ENCODE data around the gene MOAP1. TPM values are rescaled to one million over a fixed set of nuclear protein-coding genes. Genes with fewer than 3 reads are reported as not detected.
"Not testable (repeated sequence)": the region's sequence is repeated elsewhere in the genome, so short reads cannot be mapped to it uniquely, and the experiment has no call there.

The MOAP1 gene
- total RNA-seq, 1 donor from 2014 or later = 60.4 TPM

DNA sequence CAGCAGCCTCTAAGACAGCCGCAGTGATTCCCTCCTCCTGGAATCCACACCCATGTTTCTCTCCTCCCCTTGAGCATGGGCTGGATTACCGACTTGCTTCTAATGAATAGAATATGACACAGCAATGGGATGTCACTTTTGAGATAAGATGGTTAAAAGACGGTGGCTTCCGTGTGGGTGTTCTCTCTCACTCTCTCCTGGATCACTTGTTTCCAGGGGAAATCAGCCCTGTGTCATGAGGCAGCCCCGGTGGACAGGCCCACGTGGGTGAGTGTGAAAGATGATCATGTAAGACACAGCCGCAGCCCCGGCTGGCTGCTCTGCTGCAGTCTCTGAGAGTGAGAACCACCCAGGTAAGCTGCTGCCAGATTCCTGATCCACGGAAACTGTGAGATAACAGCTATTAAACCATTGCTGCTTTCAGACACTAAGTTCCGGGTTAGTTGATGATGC lies 10.7 kb downstream of the MOAP1 start:
- Mint-ChIP-seq H3K27me3 (ENCODE audit: unreplicated experiment) (peaks cover 1% of the 10 kb centered on the region), H3K36me3 (ENCODE audit: unreplicated experiment) (peaks cover 4% of the 10 kb centered on the region), H3K4me1 (ENCODE audit: low read depth, unreplicated experiment) (peaks cover 3% of the 10 kb centered on the region)

DNA sequence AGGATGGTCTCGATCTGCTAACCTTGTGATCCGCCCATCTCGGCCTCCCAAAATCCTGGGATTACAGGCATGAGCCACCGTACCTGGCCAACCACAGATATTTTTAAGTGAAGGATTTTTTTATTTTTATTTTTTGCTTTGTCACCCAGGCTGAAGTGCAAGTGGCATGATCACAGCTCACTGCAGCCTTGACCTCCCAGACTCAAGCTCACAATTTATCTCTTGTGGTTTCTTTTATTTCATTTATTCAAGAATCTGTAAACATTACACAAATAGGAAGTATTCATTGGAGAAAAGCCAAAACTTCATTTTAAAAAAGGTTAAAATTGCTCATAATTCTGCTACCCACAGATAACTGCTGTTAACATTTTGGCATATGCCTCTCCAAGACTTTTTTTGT lies 13.3 kb downstream of the MOAP1 start:
- DNase-seq = no peak
- Mint-ChIP-seq H3K9me3 (ENCODE audit: unreplicated experiment) (no peaks in the 10 kb centered on the region), H3K4me3 (ENCODE audit: unreplicated experiment) (no peak overlapping the region), H3K4me1 (ENCODE audit: low read depth, unreplicated experiment) (peaks cover 3% of the 10 kb centered on the region), H3K36me3 (ENCODE audit: unreplicated experiment) (peaks cover 4% of the 10 kb centered on the region), H3K27ac (ENCODE audit: unreplicated experiment) (no peak overlapping the region), H3K27me3 (ENCODE audit: unreplicated experiment) (peaks cover 1% of the 10 kb centered on the region)
- TF ChIP-seq, protein P1, sequence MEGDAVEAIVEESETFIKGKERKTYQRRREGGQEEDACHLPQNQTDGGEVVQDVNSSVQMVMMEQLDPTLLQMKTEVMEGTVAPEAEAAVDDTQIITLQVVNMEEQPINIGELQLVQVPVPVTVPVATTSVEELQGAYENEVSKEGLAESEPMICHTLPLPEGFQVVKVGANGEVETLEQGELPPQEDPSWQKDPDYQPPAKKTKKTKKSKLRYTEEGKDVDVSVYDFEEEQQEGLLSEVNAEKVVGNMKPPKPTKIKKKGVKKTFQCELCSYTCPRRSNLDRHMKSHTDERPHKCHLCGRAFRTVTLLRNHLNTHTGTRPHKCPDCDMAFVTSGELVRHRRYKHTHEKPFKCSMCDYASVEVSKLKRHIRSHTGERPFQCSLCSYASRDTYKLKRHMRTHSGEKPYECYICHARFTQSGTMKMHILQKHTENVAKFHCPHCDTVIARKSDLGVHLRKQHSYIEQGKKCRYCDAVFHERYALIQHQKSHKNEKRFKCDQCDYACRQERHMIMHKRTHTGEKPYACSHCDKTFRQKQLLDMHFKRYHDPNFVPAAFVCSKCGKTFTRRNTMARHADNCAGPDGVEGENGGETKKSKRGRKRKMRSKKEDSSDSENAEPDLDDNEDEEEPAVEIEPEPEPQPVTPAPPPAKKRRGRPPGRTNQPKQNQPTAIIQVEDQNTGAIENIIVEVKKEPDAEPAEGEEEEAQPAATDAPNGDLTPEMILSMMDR (IDR thresholded peaks at IDR 0.05; ENCODE audit: partially characterized antibody, unreplicated experiment) = no peak

More for the DNA sequence above, 10.7 kb downstream of the MOAP1 start:
- Mint-ChIP-seq H3K9me3 (ENCODE audit: unreplicated experiment) (no peaks in the 10 kb centered on the region), H3K27ac (ENCODE audit: unreplicated experiment) (no peak overlapping the region), H3K4me3 (ENCODE audit: unreplicated experiment) (no peak overlapping the region)
- TF ChIP-seq, protein P1 (IDR thresholded peaks at IDR 0.05; ENCODE audit: partially characterized antibody, unreplicated experiment) = no peak
- no peak for DNase-seq

DNA sequence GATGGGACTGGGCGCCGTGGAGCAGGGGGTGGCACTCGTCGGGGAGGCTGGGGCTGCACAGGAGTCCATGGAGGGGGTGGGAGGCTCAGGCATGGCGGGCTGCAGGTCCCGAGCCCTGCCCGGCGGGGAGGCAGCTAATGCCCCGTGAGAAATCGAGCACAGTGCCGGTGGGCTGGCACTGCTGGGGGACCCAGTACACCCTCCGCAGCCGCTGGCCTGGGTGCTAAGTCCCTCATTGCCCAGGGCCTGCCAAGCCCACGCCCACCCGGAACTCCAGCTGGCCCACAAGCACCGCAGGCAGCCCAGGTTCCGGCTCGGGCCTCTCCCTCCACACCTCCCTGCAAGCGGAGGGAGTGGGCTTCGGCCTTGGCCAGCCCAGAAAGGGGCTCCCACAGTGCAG lies 14.6 kb downstream of the MOAP1 start:
- DNase-seq; H3K27ac Mint-ChIP-seq (ENCODE audit: unreplicated experiment); H3K4me3 Mint-ChIP-seq (ENCODE audit: unreplicated experiment); H3K27me3 Mint-ChIP-seq (ENCODE audit: unreplicated experiment); H3K9me3 Mint-ChIP-seq (ENCODE audit: unreplicated experiment); H3K36me3 Mint-ChIP-seq (ENCODE audit: unreplicated experiment); H3K4me1 Mint-ChIP-seq (ENCODE audit: low read depth, unreplicated experiment): not testable (repeated sequence)

DNA sequence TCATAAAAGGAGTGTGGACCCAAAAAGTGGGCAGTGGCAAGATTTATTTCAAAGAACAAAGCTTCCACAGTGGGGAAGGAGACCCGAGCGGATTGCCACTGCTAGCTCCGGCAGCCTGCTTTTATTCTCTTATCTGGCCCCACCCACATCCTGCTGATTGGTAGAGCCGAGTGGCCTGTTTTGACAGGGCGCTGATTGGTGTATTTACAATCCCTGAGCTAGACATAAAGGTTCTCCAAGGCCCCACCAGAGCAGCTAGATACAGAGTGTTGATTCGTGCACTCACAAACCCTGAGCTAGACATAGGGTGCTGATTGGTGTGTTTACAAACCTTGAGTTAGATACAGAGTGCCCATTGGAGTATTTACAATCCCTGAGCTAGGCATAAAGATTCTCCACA lies 15.1 kb downstream of the MOAP1 start:
- peak overlapping the region; percentile 59 for H3K27ac Mint-ChIP-seq (ENCODE audit: unreplicated experiment)
- H3K36me3 Mint-ChIP-seq (ENCODE audit: unreplicated experiment); H3K9me3 Mint-ChIP-seq (ENCODE audit: unreplicated experiment); H3K27me3 Mint-ChIP-seq (ENCODE audit: unreplicated experiment); H3K4me1 Mint-ChIP-seq (ENCODE audit: low read depth, unreplicated experiment); DNase-seq; H3K4me3 Mint-ChIP-seq (ENCODE audit: unreplicated experiment): not testable (repeated sequence)

DNA sequence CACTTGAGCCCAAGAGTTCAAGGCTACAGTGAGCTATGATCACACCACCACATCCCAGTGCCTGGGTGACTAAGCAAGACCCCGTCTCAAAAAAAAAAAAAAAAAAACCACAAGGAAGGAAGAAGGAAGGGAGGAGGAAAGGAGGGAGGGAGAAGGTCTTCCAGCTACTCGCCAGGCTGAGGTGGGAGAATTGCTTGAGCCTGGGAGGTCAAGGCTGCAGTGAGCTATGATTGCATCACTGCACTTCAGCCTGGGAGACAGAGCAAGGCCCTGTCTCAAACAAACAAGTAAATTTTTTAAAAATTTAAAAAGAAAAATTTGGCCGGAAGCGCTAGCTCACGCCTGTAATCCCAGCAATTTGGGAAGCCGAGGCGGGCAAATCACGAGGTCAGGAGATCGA lies 16.1 kb downstream of the MOAP1 start:
- not testable (repeated sequence) for H3K4me1 Mint-ChIP-seq (ENCODE audit: low read depth, unreplicated experiment); H3K9me3 Mint-ChIP-seq (ENCODE audit: unreplicated experiment); H3K27me3 Mint-ChIP-seq (ENCODE audit: unreplicated experiment)

DNA sequence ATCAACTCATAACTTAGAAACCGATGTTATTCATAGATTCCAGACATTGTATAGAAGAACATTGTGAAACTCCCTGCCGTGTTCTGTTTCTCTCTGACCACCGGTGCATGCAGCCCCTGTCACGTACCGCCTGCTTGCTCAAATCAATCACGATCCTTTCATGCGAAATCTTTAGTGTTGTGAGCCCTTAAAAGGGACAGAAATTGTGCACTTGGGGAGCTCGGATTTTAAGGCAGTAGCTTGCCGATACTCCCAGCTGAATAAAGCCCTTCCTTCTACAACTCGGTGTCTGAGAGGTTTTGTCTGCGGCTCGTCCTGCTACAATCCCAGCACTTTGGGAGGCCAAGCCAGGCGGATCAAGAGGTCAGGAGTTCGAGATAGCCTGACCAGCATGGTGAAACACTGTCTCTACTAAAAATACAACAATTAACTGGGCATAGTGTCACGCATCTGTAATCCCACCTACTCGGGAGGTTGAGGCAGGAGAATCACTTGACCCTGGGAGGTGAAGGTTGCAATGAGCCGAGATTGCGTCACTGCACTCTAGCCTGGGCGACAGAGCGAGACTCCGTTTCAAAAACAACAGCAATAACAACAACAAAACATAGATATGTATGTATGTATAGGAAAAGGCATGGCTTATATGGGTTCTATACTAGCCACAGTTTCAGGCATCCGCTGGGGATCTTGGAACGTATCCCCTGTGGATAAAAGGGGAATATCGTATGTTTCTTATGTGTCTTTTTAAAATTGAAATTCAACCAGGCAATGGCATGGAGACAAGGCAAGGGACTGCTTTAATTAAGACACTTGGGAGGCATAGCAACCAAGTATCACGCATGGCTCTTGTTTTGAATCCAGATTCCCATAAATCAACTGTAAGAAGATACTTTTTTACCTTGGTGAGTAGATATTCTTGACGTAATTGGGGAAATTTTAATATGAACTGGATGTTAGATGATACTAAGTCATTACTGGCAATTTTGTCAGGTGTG lies 19.1 kb downstream of the MOAP1 start:
- not testable (repeated sequence) for H3K9me3 Mint-ChIP-seq (ENCODE audit: unreplicated experiment); H3K4me1 Mint-ChIP-seq (ENCODE audit: low read depth, unreplicated experiment)

More for the DNA sequence above, 16.1 kb downstream of the MOAP1 start:
- not testable (repeated sequence) for H3K4me3 Mint-ChIP-seq (ENCODE audit: unreplicated experiment); H3K27ac Mint-ChIP-seq (ENCODE audit: unreplicated experiment); DNase-seq; H3K36me3 Mint-ChIP-seq (ENCODE audit: unreplicated experiment)

DNA sequence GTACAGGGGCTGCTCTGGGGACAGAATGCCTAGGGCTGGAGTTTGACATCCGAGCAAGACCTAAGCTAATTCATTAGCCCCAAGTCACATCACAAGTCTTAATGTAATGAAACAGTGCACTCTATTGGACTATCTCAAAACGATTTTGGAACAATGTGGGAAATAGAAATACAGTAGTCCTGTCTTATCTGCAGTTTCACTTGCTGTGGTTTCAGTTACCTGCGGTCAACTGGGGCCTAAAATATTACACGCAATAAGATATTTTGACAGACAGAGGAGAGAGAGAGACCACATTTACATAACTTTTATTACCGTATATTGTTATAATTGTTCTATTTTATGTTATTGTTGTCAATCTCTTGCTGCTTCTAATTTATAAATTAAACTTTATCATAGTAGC lies 21.1 kb downstream of the MOAP1 start:
- Mint-ChIP-seq H3K9me3 (ENCODE audit: unreplicated experiment) (no peaks in the 10 kb centered on the region), H3K4me1 (ENCODE audit: low read depth, unreplicated experiment) (peaks cover 2% of the 10 kb centered on the region), H3K36me3 (ENCODE audit: unreplicated experiment) (no peaks in the 10 kb centered on the region), H3K27me3 (ENCODE audit: unreplicated experiment) (no peaks in the 10 kb centered on the region), H3K4me3 (ENCODE audit: unreplicated experiment) (no peak overlapping the region), H3K27ac (ENCODE audit: unreplicated experiment) (no peak overlapping the region)
- DNase-seq = no peak
- TF ChIP-seq, protein P1 (IDR thresholded peaks at IDR 0.05; ENCODE audit: partially characterized antibody, unreplicated experiment) = no peak

More for the DNA sequence above, 19.1 kb downstream of the MOAP1 start:
- not testable (repeated sequence) for H3K4me3 Mint-ChIP-seq (ENCODE audit: unreplicated experiment); H3K27me3 Mint-ChIP-seq (ENCODE audit: unreplicated experiment); DNase-seq; H3K36me3 Mint-ChIP-seq (ENCODE audit: unreplicated experiment); H3K27ac Mint-ChIP-seq (ENCODE audit: unreplicated experiment)
